Inflammatory macrophage (primary cell): ENCODE measurements around the gene DDX53.

Experiments used
- DNase-seq, 2 donors: peaks; one replicate each; pipeline ENCODE4 v3.0.0-alpha.2; 2020 to 2022
- total RNA-seq, 18 experiments: gene quantifications; one replicate each; lab custom pipeline; 2026; ENCODE audit warnings: mixed read lengths in 6 of 18, inconsistent platforms in 2 of 18; lab: John Stamatoyannopoulos, UW

Gene DDX53
- 0 to 0.49 (median 0) reads per million in 18 experiments for total RNA-seq

- no peak for DNase-seq
These were observed at the start of gene DDX53 for GRCh38 chrX:22999696-23000223. DDX53 (plus strand) TSS chrX:22999960; CDS start chrX:23000058, 98 bp downstream.

- peak; percentile 2 to 14 for DNase-seq
These were observed 49.2 kb upstream of the DDX53 start for GRCh38 chrX:22950269-22951266.

GRCh38 chrX:22952010-22952409 lies 47.8 kb upstream of the DDX53 start:
- DNase-seq: no peak

- no peak for DNase-seq
These were observed 41.5 kb upstream of the DDX53 start for GRCh38 chrX:22958250-22958649.

- DNase-seq: no peak
These were observed 40.4 kb upstream of the DDX53 start for GRCh38 chrX:22959204-22959920.

GRCh38 chrX:22963196-22963595 lies 36.6 kb upstream of the DDX53 start:
- no peak for DNase-seq

- DNase-seq: no peak
These were observed 31.3 kb upstream of the DDX53 start for GRCh38 chrX:22968494-22968893.

- DNase-seq: no peak
These were observed 30.3 kb upstream of the DDX53 start for GRCh38 chrX:22969411-22969810.

- no peak for DNase-seq
These were observed 28.9 kb upstream of the DDX53 start for GRCh38 chrX:22970861-22971260.

GRCh38 chrX:22974616-22975015 lies 25.1 kb upstream of the DDX53 start:
- DNase-seq: no peak

- DNase-seq: no peak
These were observed 24.0 kb upstream of the DDX53 start for GRCh38 chrX:22975786-22976185.

GRCh38 chrX:22985958-22986357 lies 13.8 kb upstream of the DDX53 start:
- no peak for DNase-seq

GRCh38 chrX:22987452-22987851 lies 12.3 kb upstream of the DDX53 start:
- DNase-seq: no peak

- no peak for DNase-seq
These were observed 3.4 kb downstream of the DDX53 start for GRCh38 chrX:23003116-23003515.

GRCh38 chrX:23008431-23009099 lies 8.8 kb downstream of the DDX53 start:
- peak in 1 of 2 donors; percentile 2 for DNase-seq

GRCh38 chrX:23012162-23012561 lies 12.4 kb downstream of the DDX53 start:
- peak in 1 of 2 donors; percentile 6 for DNase-seq

- DNase-seq: no peak
These were observed 12.9 kb downstream of the DDX53 start for GRCh38 chrX:23012636-23013035.

GRCh38 chrX:23013366-23013765 lies 13.6 kb downstream of the DDX53 start:
- no peak for DNase-seq

- no peak for DNase-seq
These were observed 31.8 kb downstream of the DDX53 start for GRCh38 chrX:23031600-23031999.

- no peak for DNase-seq
These were observed 35.7 kb downstream of the DDX53 start for GRCh38 chrX:23035493-23035892.

GRCh38 chrX:23046443-23046842 lies 46.7 kb downstream of the DDX53 start:
- no peak for DNase-seq

GRCh38 chrX:23048806-23049573 lies 49.2 kb downstream of the DDX53 start:
- DNase-seq: no peak
